Stimulated activated CD4-positive, alpha-beta T cell treated with anti-CD3 and anti-CD28 coated beads, Interleukin-4, amount 100 ng/mL, for 4 hours (primary cell): Measurements from ENCODE around the gene BEND3.

ENCODE experiments used
- DNase-seq, 2 experiments: peaks; one replicate each; pipeline ENCODE4 v3.0.0-alpha.2; 2020

BEND3 gene

GRCh38 chr6:107080036-107080435, 35.3 kb downstream of the BEND3 start:
- no peak for DNase-seq

DNA sequence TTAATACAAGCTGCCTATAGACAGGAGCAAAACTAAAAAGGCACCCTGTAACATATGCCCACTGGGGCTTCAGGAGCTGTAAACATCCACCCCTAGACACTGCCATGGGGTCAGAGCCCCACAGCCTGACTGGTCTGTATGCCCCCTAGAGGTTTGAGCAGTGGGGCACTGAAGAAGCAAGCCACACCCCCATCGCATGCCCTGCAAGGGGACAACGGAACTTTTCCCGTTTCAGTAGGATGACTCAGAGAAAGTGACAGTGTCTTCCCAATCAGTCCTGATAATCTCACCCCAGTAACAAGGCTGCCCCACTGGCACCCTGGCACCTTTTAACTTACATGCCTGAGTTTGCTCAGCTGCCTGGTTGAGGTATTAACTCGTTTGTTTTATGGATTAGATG, 35.9 kb downstream of the BEND3 start:
- DNase-seq: no peak

- DNase-seq: no peak
These were observed 37.6 kb downstream of the BEND3 start for GRCh38 chr6:107077710-107078109.

DNA sequence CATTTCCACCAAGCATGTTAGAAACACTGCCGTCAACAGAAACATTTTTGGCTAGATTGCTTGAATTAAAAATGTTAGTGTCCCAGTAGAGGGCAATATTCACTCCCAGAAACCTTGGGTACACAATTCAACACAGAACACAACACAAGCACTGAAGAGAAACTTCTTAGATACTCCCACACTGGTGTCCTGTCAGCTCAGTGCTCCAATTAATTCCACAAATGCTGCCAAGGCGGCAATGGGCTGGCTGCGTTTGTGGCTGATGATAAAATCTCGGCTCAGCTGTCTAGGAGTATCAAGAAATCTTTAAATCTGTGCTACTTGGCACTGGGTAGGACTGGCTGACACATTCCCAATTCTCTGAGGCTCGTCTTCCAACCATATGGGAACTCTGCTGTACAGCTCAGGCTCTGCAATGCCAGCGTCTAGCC, 39.3 kb downstream of the BEND3 start:
- DNase-seq: no peak

DNA sequence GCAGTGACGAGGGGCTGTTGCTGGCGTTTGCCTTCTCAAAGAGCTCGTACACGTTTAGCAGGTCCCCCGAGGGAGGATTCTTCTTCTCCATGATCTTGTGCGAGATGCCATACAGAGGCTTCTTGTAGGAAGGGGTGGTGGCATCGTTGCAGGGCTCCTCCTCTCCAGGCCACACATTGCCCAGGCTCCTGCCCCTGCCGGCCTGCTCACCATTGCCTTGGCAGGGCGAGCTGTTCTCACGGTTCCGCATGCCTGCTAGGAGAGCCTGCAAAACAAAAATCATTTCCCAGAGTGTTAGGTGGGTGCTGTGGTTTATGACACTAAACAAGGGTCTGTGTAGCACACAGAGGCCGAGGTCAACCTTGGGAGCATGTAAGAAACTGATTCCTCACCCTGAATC, 44.6 kb downstream of the BEND3 start:
- DNase-seq: no peak

- no peak for DNase-seq
These were observed 45.4 kb downstream of the BEND3 start for GRCh38 chr6:107069631-107070548.

DNA sequence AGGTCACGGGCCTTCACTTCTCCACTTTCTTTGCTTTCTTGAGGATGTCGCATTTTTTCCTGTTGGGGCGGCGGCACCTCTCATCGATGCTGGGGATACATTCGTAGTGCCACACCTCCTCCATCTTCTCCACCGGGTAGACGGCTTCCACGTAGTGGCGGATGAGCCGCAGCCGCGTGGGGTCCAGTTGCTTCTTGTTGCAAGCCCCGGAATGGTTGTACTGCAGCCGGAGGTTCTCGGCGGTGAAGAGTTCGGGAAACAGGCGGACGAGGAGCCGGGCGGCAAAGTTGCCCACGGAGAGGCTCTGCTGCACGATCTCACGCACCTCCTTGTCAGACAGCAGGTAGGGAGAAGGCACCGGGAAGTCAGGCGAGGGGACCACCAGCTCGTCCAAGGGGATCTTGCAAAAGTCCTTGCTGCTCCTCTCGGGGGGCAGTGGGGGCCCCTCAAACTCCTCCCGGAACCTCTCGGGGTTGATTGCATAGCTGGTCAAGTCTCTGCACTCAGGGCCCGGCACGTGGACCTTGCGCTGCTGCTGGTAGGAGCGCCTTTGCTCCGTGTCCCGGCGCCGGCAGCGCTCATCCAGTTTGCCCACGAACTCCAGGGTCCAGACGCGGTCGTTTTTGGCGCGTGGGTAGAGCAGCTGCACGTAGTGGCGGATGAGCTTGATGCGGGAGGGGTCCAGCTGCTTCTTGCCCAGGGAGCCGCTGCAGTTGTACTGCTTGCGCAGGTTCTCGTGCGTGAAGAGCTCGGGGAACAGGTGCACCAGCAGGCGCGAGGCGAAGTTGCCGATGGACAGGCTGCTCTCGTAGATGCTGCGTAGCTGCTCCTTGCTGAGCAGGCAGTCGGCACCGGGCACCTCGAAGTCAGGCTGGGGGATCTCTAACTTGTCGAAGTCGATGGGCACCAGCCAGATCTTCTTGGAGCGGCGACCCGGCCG, 46.4 kb downstream of the BEND3 start:
- DNase-seq: no peak

- no peak for DNase-seq
These were observed 48.3 kb downstream of the BEND3 start for GRCh38 chr6:107066697-107067659.

DNA sequence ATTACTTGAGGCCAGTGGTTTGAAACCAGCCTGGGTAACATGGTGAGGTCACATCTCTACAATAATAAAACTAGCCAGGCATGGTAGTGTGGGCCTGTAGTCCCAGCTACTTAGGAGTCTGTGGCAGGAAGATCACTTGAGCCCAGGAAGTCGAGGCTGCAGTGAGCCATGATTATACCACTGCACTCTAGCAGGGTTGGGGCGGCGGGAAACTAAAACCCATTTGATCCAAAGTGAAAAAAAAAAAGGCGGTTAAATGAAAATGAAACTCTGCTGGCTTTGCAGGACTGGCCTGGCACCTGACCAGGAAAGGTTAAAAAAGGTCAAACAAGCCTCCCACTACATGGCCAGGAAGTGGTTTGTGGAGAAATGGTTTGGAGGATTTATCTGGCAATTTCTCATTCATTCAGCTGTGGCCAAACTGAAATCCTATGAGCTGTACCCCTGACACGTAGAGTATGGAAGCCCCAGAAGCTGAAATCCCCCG, 50.7 kb downstream of the BEND3 start:
- no peak for DNase-seq

- DNase-seq: no peak
These were observed 52.6 kb downstream of the BEND3 start for GRCh38 chr6:107062691-107063090.

GRCh38 chr6:107061125-107062020, 53.9 kb downstream of the BEND3 start:
- DNase-seq: peak in 1 of 2 experiments; percentile 3

DNA sequence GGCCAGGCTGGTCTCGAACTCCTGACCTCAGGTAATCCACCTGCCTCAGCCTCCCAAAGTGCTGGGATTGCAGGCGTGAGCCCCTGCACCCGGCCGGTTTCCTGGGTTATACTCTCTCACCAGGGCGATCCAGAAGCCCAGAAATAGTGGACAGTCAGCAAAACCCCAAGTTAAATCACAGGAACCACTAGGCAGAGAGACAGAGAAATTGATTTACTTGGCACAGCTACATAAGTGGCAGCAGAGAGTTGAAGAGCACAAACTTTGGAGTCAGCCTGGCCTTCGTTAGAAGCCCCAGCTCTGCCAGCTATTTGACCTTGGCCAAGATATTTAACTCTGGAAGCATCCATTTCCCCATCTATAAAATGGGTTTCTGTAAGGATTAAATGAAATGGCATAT, 54.6 kb downstream of the BEND3 start:
- no peak for DNase-seq

DNA sequence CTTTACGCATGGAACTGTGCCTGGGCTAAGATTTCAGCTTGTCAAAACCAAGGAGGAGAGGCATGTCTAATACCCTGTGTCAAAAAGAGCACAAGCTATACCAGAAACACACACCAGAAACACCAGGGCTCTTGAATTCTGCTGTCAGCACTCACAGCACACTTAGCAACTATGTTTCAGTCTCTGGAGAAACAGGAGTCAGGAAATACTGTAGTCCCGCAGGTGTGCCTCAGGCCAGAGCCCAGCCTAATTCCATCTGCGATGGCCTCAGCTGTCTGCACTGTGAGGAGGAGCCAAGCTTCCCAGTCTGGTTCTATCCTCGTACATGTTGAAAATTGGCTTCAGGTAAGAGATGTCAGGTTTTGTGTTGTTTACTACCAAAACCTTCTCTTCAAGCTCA, 55.7 kb downstream of the BEND3 start:
- no peak for DNase-seq

- DNase-seq: no peak
These were observed 57.6 kb downstream of the BEND3 start for GRCh38 chr6:107057679-107058078.

DNA sequence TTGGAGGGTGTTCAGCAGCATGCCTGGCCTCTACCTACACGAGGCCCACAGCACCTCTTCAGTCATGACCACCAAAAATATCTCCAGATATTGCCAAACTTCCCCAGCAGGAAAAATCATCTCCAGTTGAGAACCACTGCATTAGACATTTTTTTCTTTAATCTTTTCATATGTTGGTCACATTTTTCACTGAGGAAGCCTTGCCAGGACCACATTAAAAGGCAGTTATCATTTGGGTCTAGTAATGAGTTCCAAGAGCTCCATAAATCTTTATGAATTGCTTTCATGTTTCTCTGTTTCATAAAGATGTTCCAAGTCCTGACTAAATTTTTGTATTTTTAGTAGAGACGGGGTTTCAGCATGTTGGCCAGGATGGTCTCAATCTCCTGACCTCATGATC, 58.5 kb downstream of the BEND3 start:
- no peak for DNase-seq

- DNase-seq: no peak
These were observed 67.5 kb downstream of the BEND3 start for GRCh38 chr6:107047807-107048206.

- no peak for DNase-seq
These were observed 69.3 kb downstream of the BEND3 start for GRCh38 chr6:107045826-107046675.

GRCh38 chr6:107033126-107033525, 82.2 kb downstream of the BEND3 start:
- no peak for DNase-seq

DNA sequence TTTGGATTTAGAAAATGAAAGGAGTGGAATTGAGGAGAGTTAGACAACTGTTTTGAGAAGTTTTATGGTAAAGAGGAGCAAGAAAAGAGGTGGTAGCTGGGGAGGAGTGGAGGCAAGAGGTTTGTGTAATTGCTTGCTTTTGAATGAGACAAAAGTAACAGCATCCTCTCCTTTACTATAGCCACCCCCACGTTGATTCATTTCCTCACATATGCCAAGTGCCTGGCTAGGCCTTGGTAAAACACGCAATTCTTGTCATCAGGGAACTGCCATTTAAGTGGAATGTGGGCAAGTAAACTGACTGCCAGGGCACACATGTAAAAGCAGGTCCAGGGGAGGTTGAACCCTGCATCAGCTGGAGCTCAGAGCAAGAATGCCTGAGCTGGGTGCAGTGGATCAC, 83.3 kb downstream of the BEND3 start:
- DNase-seq: no peak

DNA sequence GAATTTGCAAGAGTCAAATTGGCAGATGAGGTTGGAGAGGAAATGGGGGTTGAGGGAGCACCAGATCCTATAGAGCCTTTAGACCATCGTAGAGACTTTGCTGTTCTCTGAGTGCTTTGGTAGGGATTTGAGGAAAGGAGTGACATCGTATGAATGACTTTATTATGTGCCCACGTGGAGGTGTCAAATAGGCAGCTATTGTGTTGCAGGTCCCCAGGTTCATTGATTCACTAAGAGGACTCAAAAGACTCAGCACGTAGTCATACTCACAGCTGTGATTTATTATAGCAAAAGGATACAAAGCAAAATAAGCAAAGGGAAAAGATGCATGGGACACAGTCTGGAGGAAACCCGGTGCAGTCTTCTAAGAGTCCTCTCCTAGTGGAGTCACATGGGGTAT, 85.2 kb downstream of the BEND3 start:
- no peak for DNase-seq
